Esophagus squamous epithelium (tissue), 5 donors: ENCODE results near the gene STK16. TPM values are rescaled to one million over a fixed set of nuclear protein-coding genes. Genes with fewer than 3 reads are reported as not detected.

Source experiments
- DNase-seq: peaks from one replicate; lab custom pipeline; 2025; lab: John Stamatoyannopoulos, UW
- H3K27ac ChIP-seq, 4 donors: fragments of 200-600 bp; sonication (generic); one replicate each; pipeline ENCODE4 v1.5.1; 2016 to 2019; ENCODE audit warnings: mild to moderate bottlenecking in 1 of 4
- H3K27me3 ChIP-seq, 4 donors: fragments of 200-600 bp; sonication (generic); 1 replicate in 3 of 4; 2 replicates in 1 of 4; pipeline versions ENCODE4 v1.5.1 to v1.6.0; 2017 to 2021; ENCODE audit warnings: antibody characterized with exemption in 1 of 4
- H3K36me3 ChIP-seq, 3 donors: fragments of 200-600 bp; sonication (generic); one replicate each; pipeline ENCODE4 v1.5.1; 2016 to 2019
- H3K4me1 ChIP-seq, 3 donors: fragments of 200-600 bp; sonication (generic); one replicate each; pipeline ENCODE4 v1.5.1; 2017 to 2019
- H3K4me3 ChIP-seq, 4 donors: fragments of 200-600 bp; sonication (generic); 1 replicate in 3 of 4; 2 replicates in 1 of 4; pipeline ENCODE4 v1.5.1; 2016 to 2019; ENCODE audit warnings: mild to moderate bottlenecking in 2 of 4, moderate library complexity in 1 of 4
- H3K9me3 ChIP-seq, 3 donors: fragments of 200-600 bp; sonication (generic); one replicate each; pipeline ENCODE4 v1.5.1; 2016 to 2019
- CTCF ChIP-seq, 6 experiments: fragments of 450-650 bp in 4 of 6; fragments of 200-600 bp in 2 of 6; sonication (generic) in 2 of 6; IDR thresholded peaks; one replicate each; pipeline ENCODE4 v1.5.1; 2016 to 2019; ENCODE audit warnings: antibody characterized with exemption in 6 of 6, mild to moderate bottlenecking in 4 of 6, moderate library complexity in 4 of 6
- POLR2A ChIP-seq, 4 donors: fragments of 450-650 bp; IDR thresholded peaks; one replicate each; pipeline ENCODE4 v1.6.1; 2017; ENCODE audit warnings: antibody characterized with exemption in 4 of 4, mild to moderate bottlenecking in 4 of 4, moderate library complexity in 3 of 4
- WGBS, 2 donors: methylation state at CpG; one replicate each; pipeline ENCODE4 v1.1.5; 2018; 5-methylcytosine and 5-hydroxymethylcytosine counted together
- intact Hi-C: fragments of 100-400 bp; cut with DNase I; formaldehyde crosslinking; loops from one replicate; pipeline ENCODE4 v1.15.0; 2022
- total RNA-seq, 4 donors: library from RNA; depleted of rRNA; stranded (reverse); fragments of >200 nt; gene quantifications; one replicate each; pipeline ENCODE4 v1.1.0, GENCODE V29; 2016
- donor health status: DM: yes; HTN: yes; CAD: no.

The STK16 gene
- total RNA-seq, 4 donors from 2014 or later, result 8.6 to 27.4 (median 19.3) TPM

GRCh38 chr2:219250049-219250781 lies 4.9 kb downstream of the STK16 start:
- Histone ChIP-seq H3K9me3 (no peaks in the 10 kb centered on the region), H3K27me3 (no peaks in the 10 kb centered on the region), H3K4me1 (peaks cover 57 to 97% (median 76%) of the 10 kb centered on the region in 3 donors), H3K27ac (peak overlapping the region; percentile 93 to 96 (median 95)), H3K36me3 (peaks cover 8 to 43% (median 11%) of the 10 kb centered on the region in 3 donors), H3K4me3 (peak overlapping the region in 3 of 4 donors; percentile 20 to 45 (median 28))
- no peak for TF ChIP-seq POLR2A (IDR thresholded peaks at IDR 0.05)
- no peak for TF ChIP-seq CTCF (IDR thresholded peaks at IDR 0.05)
- 37 to 38% methylated on average over 7 to 10 of the region's 22 CpGs for WGBS, 2 donors
- intact Hi-C loops, result no loop called here
- DNase-seq, result no peak

GRCh38 chr2:219251656-219252055 lies 6.4 kb downstream of the STK16 start:
- TF ChIP-seq POLR2A (IDR thresholded peaks at IDR 0.05) (no peak), CTCF (IDR thresholded peaks at IDR 0.05) (no peak)
- WGBS, 2 donors, result 75% methylated on average over 4 to 6 of the region's 6 CpGs
- Histone ChIP-seq H3K27ac (peak overlapping the region; percentile 93 to 96 (median 95)), H3K27me3 (no peaks in the 10 kb centered on the region), H3K9me3 (no peaks in the 10 kb centered on the region), H3K4me1 (peaks cover 51 to 93% (median 68%) of the 10 kb centered on the region in 3 donors), H3K4me3 (peak overlapping the region in 3 of 4 donors; percentile 69 to 83 (median 78)), H3K36me3 (peaks cover 8 to 42% (median 11%) of the 10 kb centered on the region in 3 donors)
- intact Hi-C loops, result no loop called here
- no peak for DNase-seq

DNA sequence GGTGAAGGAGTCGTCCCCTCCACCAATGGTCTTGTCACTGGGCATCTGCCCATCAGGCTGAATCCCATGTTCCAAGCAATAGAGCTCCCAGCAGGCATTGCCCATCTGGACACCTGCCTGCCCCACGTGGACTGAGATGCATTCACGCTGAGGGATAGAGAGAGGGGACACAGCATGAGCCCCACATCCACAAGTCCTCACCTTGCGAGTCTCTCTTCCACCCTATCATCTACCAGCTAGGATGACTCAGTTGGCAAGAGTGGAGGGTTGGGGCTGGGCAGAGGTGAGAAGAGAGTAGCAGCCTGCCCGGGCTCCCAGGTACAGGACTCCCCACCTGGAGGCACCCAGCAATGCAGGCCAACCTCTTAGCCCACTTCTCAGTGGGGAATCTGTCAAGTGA lies 6.8 kb downstream of the STK16 start:
- no peak for DNase-seq

GRCh38 chr2:219252570-219252899 lies 7.3 kb downstream of the STK16 start:
- Histone ChIP-seq H3K27ac (peak overlapping the region; percentile 93 to 96 (median 95)), H3K36me3 (peaks cover 8 to 33% (median 11%) of the 10 kb centered on the region in 3 donors), H3K9me3 (no peaks in the 10 kb centered on the region), H3K4me1 (peaks cover 51 to 84% (median 59%) of the 10 kb centered on the region in 3 donors), H3K4me3 (peak overlapping the region; percentile 65 to 83 (median 74)), H3K27me3 (no peaks in the 10 kb centered on the region)
- intact Hi-C loops, result no loop called here
- no peak for DNase-seq
- 21 to 27% methylated on average over 2 of the region's 9 CpGs for WGBS, 2 donors
- TF ChIP-seq CTCF (IDR thresholded peaks at IDR 0.05) (no peak), POLR2A (IDR thresholded peaks at IDR 0.05) (no peak)

More for the DNA sequence above, 6.8 kb downstream of the STK16 start:
- Histone ChIP-seq H3K36me3 (peaks cover 8 to 37% (median 11%) of the 10 kb centered on the region in 3 donors), H3K4me3 (peak overlapping the region; percentile 65 to 83 (median 74)), H3K27ac (peak overlapping the region; percentile 93 to 96 (median 95)), H3K4me1 (peaks cover 51 to 88% (median 63%) of the 10 kb centered on the region in 3 donors), H3K9me3 (no peaks in the 10 kb centered on the region), H3K27me3 (no peaks in the 10 kb centered on the region)
- no peak for TF ChIP-seq CTCF (IDR thresholded peaks at IDR 0.05)
- TF ChIP-seq POLR2A (IDR thresholded peaks at IDR 0.05), result peak in 1 of 4 donors; percentile 23
- 49 to 50% methylated on average over 3 to 5 of the region's 5 CpGs for WGBS, 2 donors
- intact Hi-C loops, result no loop called here
